IPS-20b (cell line): Measurements from ENCODE around the gene GRIA1.

ENCODE experiments used
- H3K27ac ChIP-seq: one replicate; pipeline ENCODE4 v1.5.1; 2013; ENCODE audit warnings: low read length
- H3K27me3 ChIP-seq: 2 replicates; pipeline ENCODE4 v1.6.1; 2013; ENCODE audit warnings: mild to moderate bottlenecking, low read length, inconsistent platforms; ENCODE audit not compliant: insufficient read depth
- H3K36me3 ChIP-seq: 2 replicates; pipeline ENCODE4 v1.6.1; 2013; ENCODE audit warnings: low read depth, mild to moderate bottlenecking, inconsistent platforms, low read length, moderate library complexity; ENCODE audit not compliant: insufficient read depth
- H3K4me1 ChIP-seq: 2 replicates; pipeline ENCODE4 v1.6.1; 2013; ENCODE audit warnings: mild to moderate bottlenecking, control low read depth, inconsistent platforms, low read length, moderate library complexity; ENCODE audit not compliant: insufficient read depth
- H3K4me3 ChIP-seq: 2 replicates; pipeline ENCODE4 v1.5.1; 2013; ENCODE audit warnings: mild to moderate bottlenecking, low read length, inconsistent platforms
- H3K9ac ChIP-seq: 2 replicates; pipeline ENCODE4 v1.6.1; 2013; ENCODE audit warnings: low read depth, mild to moderate bottlenecking, inconsistent platforms, low read length, moderate library complexity
- H3K9me3 ChIP-seq: 2 replicates; pipeline ENCODE4 v1.6.1; 2013; ENCODE audit warnings: mild to moderate bottlenecking, low read depth, low read length, inconsistent platforms; ENCODE audit not compliant: insufficient read depth

Gene GRIA1

DNA sequence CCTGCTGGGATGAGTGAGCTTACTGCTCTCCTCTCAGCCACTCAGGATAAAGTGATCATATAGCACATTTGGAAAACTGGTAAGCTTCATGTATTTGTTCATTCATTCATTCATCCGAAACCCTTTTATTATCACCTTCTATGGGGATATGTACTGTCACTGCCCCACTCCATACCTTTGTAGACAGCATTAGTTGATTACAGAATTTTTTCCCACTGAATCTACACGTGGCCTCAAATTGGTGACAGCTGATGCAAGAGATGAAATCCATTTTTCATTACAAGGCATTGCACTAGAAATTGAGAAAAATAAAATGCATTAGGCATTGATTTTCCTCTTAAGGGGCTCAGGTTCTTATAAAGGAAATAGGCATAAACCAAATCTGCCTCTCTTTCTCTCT lies 9.7 kb downstream of the GRIA1 start:
- H3K4me3 ChIP-seq: no peak overlapping the region
- H3K4me1 ChIP-seq: no peaks in the 10 kb centered on the region; the same call in 1 of the 2 replicates
- no peaks in the 10 kb centered on the region for H3K9me3 ChIP-seq
- no peaks in the 10 kb centered on the region for H3K36me3 ChIP-seq
- H3K27me3 ChIP-seq: no peaks in the 10 kb centered on the region
- no peak overlapping the region for H3K9ac ChIP-seq
- no peak overlapping the region for H3K27ac ChIP-seq

GRCh38 chr5:153504726-153505125 lies 14.3 kb downstream of the GRIA1 start:
- no peaks in the 10 kb centered on the region for H3K9me3 ChIP-seq
- no peaks in the 10 kb centered on the region for H3K36me3 ChIP-seq

DNA sequence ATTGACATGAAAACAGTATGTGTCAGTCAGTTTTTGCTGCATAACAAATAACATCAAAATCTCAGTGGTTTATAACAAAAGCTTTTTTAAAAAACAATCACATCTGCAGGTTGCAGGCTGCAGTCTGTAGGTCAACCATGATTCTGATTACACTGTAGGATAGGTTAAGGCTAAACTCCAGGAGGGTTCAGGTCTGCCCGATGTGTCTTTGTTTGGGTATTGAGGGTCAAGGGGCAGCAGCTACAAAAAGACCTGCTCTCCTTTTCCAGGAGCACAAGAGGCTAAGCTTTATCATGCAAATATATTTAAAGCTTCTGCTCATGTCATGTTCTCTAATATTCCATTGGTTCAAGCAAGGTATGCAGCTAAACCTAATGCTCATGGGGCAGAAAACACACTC lies 18.2 kb downstream of the GRIA1 start:
- H3K4me3 ChIP-seq: no peak overlapping the region
- H3K27ac ChIP-seq: no peak overlapping the region
- H3K27me3 ChIP-seq: no peaks in the 10 kb centered on the region
- no peak overlapping the region for H3K9ac ChIP-seq
- H3K9me3 ChIP-seq: no peaks in the 10 kb centered on the region
- no peaks in the 10 kb centered on the region for H3K36me3 ChIP-seq
- H3K4me1 ChIP-seq: peaks cover 3% of the 10 kb centered on the region; the same call in 1 of the 2 replicates

More at GRCh38 chr5:153504726-153505125, 14.3 kb downstream of the GRIA1 start:
- H3K27me3 ChIP-seq: no peaks in the 10 kb centered on the region
- no peak overlapping the region for H3K27ac ChIP-seq
- peaks cover 3% of the 10 kb centered on the region; the same call in 1 of the 2 replicates for H3K4me1 ChIP-seq
- no peak overlapping the region for H3K4me3 ChIP-seq
- H3K9ac ChIP-seq: no peak overlapping the region

GRCh38 chr5:153511622-153512021 lies 21.2 kb downstream of the GRIA1 start:
- Histone ChIP-seq H3K9me3 (peaks cover 9% of the 10 kb centered on the region; the same call in 1 of the 2 replicates), H3K4me3 (no peak overlapping the region), H3K27me3 (no peaks in the 10 kb centered on the region), H3K36me3 (no peaks in the 10 kb centered on the region), H3K4me1 (peaks cover 9% of the 10 kb centered on the region), H3K27ac (no peak overlapping the region), H3K9ac (no peak overlapping the region)

GRCh38 chr5:153513156-153513555 lies 22.7 kb downstream of the GRIA1 start:
- H3K36me3 ChIP-seq: no peaks in the 10 kb centered on the region
- no peak overlapping the region for H3K27ac ChIP-seq
- no peak overlapping the region for H3K9ac ChIP-seq
- H3K27me3 ChIP-seq: no peaks in the 10 kb centered on the region
- H3K9me3 ChIP-seq: peaks cover 9% of the 10 kb centered on the region; the same call in 1 of the 2 replicates
- H3K4me3 ChIP-seq: no peak overlapping the region
- H3K4me1 ChIP-seq: peaks cover 17% of the 10 kb centered on the region

GRCh38 chr5:153515301-153515700 lies 24.8 kb downstream of the GRIA1 start:
- no peaks in the 10 kb centered on the region for H3K36me3 ChIP-seq
- H3K27ac ChIP-seq: no peak overlapping the region
- no peak overlapping the region for H3K4me3 ChIP-seq
- peaks cover 9% of the 10 kb centered on the region; the same call in 1 of the 2 replicates for H3K9me3 ChIP-seq
- no peaks in the 10 kb centered on the region for H3K27me3 ChIP-seq
- H3K4me1 ChIP-seq: peaks cover 20% of the 10 kb centered on the region
- H3K9ac ChIP-seq: no peak overlapping the region

GRCh38 chr5:153516504-153517240 lies 26.2 kb downstream of the GRIA1 start:
- Histone ChIP-seq H3K36me3 (no peaks in the 10 kb centered on the region), H3K4me1 (peaks cover 31% of the 10 kb centered on the region), H3K27me3 (no peaks in the 10 kb centered on the region), H3K27ac (peak overlapping the region; percentile 79), H3K9me3 (peaks cover 9% of the 10 kb centered on the region; the same call in 1 of the 2 replicates), H3K9ac (peak overlapping the region; percentile 63; the same call in 1 of the 2 replicates), H3K4me3 (peak overlapping the region; percentile 15; the same call in 1 of the 2 replicates)

DNA sequence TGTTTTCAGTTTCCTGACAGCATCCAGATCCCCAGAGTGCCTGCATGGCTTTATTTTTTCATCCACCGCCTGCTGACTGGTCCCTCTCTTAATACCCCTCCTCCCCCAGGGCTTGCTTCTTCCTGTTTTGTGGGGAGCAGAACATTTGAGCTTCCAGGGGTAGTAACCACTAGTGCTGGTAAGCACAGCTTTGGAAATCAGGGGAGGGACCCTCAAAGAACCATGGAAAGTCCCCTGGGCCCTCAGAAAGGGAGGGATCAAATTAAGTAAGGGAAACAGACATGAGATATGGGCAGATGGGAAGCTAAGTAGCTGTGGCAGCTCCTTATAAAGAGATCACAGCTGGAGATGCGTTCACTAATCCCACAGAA lies 26.8 kb downstream of the GRIA1 start:
- Histone ChIP-seq H3K27me3 (no peaks in the 10 kb centered on the region), H3K27ac (peak overlapping the region; percentile 79), H3K9ac (peak overlapping the region; percentile 63; the same call in 1 of the 2 replicates), H3K36me3 (no peaks in the 10 kb centered on the region), H3K4me3 (peak overlapping the region; percentile 15; the same call in 1 of the 2 replicates), H3K4me1 (peaks cover 31% of the 10 kb centered on the region), H3K9me3 (peaks cover 9% of the 10 kb centered on the region; the same call in 1 of the 2 replicates)

DNA sequence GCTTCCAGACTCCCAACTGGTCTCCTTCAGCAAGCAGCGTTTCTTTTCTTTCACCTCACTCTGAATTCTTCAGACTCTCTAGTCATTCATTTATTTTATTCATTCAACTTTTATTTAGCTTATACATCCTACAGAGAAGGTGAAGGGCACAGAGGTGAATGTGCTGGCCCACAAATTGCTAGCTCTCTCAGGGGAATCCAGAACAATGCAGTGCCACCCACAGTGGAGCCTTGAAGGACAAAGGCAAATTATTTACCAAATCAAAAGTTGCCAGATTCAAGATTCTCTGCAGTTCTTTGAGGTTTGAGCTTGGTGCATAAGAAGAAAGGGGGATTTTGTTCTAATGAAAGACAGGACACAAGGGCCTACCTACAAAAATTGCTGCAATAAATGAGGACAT lies 29.7 kb downstream of the GRIA1 start:
- Histone ChIP-seq H3K27me3 (no peaks in the 10 kb centered on the region), H3K4me1 (peaks cover 31% of the 10 kb centered on the region), H3K4me3 (no peak overlapping the region), H3K27ac (no peak overlapping the region), H3K9me3 (no peaks in the 10 kb centered on the region), H3K9ac (no peak overlapping the region), H3K36me3 (no peaks in the 10 kb centered on the region)

GRCh38 chr5:153520952-153521351 lies 30.5 kb downstream of the GRIA1 start:
- H3K9ac ChIP-seq: no peak overlapping the region
- H3K4me1 ChIP-seq: peaks cover 31% of the 10 kb centered on the region
- no peak overlapping the region for H3K27ac ChIP-seq
- no peaks in the 10 kb centered on the region for H3K27me3 ChIP-seq
- H3K9me3 ChIP-seq: no peaks in the 10 kb centered on the region
- H3K36me3 ChIP-seq: no peaks in the 10 kb centered on the region
- no peak overlapping the region for H3K4me3 ChIP-seq

DNA sequence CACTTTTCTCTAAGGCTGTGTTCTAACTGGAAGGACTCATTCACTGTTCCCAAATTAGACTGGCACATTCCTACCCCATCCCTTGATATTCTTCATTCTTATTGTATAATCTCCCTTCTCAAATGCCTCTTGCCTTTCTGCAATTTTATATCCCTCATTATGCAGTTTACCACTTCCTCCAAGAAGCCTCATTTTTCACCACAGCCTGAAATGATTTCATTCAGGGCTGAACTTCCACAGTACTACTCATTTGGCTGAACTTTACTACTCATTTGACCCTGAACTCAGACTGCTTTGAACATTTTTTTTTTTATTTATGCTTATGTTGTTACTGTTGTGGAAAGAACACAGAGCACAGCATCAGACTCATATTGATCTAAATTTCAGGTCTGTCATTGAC lies 32.7 kb downstream of the GRIA1 start:
- no peaks in the 10 kb centered on the region for H3K36me3 ChIP-seq
- no peak overlapping the region for H3K9ac ChIP-seq
- peaks cover 17% of the 10 kb centered on the region for H3K4me1 ChIP-seq
- no peak overlapping the region for H3K27ac ChIP-seq
- H3K4me3 ChIP-seq: no peak overlapping the region
- H3K27me3 ChIP-seq: no peaks in the 10 kb centered on the region
- no peaks in the 10 kb centered on the region for H3K9me3 ChIP-seq

- Histone ChIP-seq H3K27ac (no peak overlapping the region), H3K27me3 (no peaks in the 10 kb centered on the region)
These were observed 33.4 kb downstream of the GRIA1 start for GRCh38 chr5:153523831-153524230.

More at GRCh38 chr5:153523831-153524230, 33.4 kb downstream of the GRIA1 start:
- no peak overlapping the region for H3K9ac ChIP-seq
- H3K36me3 ChIP-seq: no peaks in the 10 kb centered on the region
- H3K9me3 ChIP-seq: no peaks in the 10 kb centered on the region
- H3K4me1 ChIP-seq: peaks cover 17% of the 10 kb centered on the region
- H3K4me3 ChIP-seq: no peak overlapping the region
